Thyroid gland (tissue), 4 donors: ENCODE results near the gene GSG1L. TPM values are rescaled to one million over a fixed set of nuclear protein-coding genes. Genes with fewer than 3 reads are reported as not detected.

ENCODE experiments used
- DNase-seq, 2 donors: peaks; one replicate each; pipeline ENCODE4 v3.0.0-alpha.2; 2019
- H3K27ac ChIP-seq, 3 donors: fragments of 200-600 bp; sonication (generic); 1 replicate in 2 of 3; 2 replicates in 1 of 3; pipeline ENCODE4 v1.5.1; 2016 to 2019; ENCODE audit warnings: mild to moderate bottlenecking in 1 of 3, moderate library complexity in 1 of 3
- H3K27me3 ChIP-seq: fragments of 200-600 bp; sonication (generic); one replicate; pipeline ENCODE4 v1.5.1; 2019
- H3K36me3 ChIP-seq, 2 donors: fragments of 200-600 bp; sonication (generic); one replicate each; pipeline ENCODE4 v1.5.1; 2016 to 2019
- H3K4me1 ChIP-seq, 2 donors: fragments of 200-600 bp; sonication (generic); one replicate each; pipeline ENCODE4 v1.5.1; 2017 to 2019
- H3K4me3 ChIP-seq, 3 donors: fragments of 200-600 bp; sonication (generic); replicated peaks in 1 of 3; 1 replicate in 2 of 3; 2 replicates in 1 of 3; pipeline ENCODE4 v1.5.1; 2016; ENCODE audit warnings: mild to moderate bottlenecking in 1 of 3
- H3K9me3 ChIP-seq: fragments of 200-600 bp; sonication (generic); one replicate; pipeline ENCODE4 v1.5.1; 2017
- POLR2A ChIP-seq, 2 donors: fragments of 450-650 bp; IDR thresholded peaks; one replicate each; pipeline ENCODE4 v1.6.1; 2017; ENCODE audit warnings: antibody characterized with exemption in 2 of 2, mild to moderate bottlenecking in 2 of 2, moderate library complexity in 1 of 2
- WGBS, 2 donors: methylation state at CpG; one replicate each; pipeline ENCODE4 v1.1.5; 2017; 5-methylcytosine and 5-hydroxymethylcytosine counted together
- intact Hi-C: fragments of 100-400 bp; cut with DNase I; formaldehyde crosslinking; loops from one replicate; pipeline ENCODE4 v1.15.1; 2023
- total RNA-seq, 4 donors: library from RNA; depleted of rRNA; stranded (reverse); fragments of >200 nt; gene quantifications; one replicate each; pipeline ENCODE4 v1.2.3, GENCODE V29; 2016
- TF ChIP-seq, protein P1 (sequence below), 6 experiments: fragments of 200-600 bp in 3 of 6; fragments of 450-650 bp in 3 of 6; sonication (generic) in 3 of 6; IDR thresholded peaks; one replicate each; pipeline ENCODE4 v1.5.1; 2016 to 2019; ENCODE audit warnings: antibody characterized with exemption in 6 of 6, mild to moderate bottlenecking in 2 of 6, inconsistent platforms in 1 of 6, moderate library complexity in 1 of 6

GSG1L gene
- total RNA-seq, 4 donors from 2014 or later, result not detected

DNA sequence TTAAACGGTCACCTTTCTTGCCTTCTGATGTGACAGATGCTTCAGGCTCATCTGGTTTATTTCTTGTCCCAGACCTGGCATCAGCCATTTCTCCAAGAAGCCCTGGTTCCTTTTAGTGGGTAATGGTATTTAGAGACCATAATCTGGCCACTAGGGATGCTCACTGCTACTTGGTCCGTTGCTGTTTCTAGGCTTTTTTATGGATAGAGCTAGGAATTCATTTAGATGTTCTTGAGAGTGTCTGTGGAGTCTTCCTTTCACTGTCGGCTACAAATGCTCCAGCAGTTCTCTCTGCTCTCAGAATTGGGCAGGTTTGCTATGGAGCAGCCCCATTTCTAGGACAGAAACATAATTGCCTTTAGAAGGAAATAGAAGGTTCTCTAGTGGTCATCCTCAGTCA, 299.1 kb downstream of the GSG1L start:
- TF ChIP-seq, protein P1, sequence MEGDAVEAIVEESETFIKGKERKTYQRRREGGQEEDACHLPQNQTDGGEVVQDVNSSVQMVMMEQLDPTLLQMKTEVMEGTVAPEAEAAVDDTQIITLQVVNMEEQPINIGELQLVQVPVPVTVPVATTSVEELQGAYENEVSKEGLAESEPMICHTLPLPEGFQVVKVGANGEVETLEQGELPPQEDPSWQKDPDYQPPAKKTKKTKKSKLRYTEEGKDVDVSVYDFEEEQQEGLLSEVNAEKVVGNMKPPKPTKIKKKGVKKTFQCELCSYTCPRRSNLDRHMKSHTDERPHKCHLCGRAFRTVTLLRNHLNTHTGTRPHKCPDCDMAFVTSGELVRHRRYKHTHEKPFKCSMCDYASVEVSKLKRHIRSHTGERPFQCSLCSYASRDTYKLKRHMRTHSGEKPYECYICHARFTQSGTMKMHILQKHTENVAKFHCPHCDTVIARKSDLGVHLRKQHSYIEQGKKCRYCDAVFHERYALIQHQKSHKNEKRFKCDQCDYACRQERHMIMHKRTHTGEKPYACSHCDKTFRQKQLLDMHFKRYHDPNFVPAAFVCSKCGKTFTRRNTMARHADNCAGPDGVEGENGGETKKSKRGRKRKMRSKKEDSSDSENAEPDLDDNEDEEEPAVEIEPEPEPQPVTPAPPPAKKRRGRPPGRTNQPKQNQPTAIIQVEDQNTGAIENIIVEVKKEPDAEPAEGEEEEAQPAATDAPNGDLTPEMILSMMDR (IDR thresholded peaks at IDR 0.05), result no peak
- TF ChIP-seq POLR2A (IDR thresholded peaks at IDR 0.05), result no peak
- intact Hi-C loops, result no loop called here
- WGBS, 2 donors, result 63 to 87% methylated on average over 3 of the region's 3 CpGs

DNA sequence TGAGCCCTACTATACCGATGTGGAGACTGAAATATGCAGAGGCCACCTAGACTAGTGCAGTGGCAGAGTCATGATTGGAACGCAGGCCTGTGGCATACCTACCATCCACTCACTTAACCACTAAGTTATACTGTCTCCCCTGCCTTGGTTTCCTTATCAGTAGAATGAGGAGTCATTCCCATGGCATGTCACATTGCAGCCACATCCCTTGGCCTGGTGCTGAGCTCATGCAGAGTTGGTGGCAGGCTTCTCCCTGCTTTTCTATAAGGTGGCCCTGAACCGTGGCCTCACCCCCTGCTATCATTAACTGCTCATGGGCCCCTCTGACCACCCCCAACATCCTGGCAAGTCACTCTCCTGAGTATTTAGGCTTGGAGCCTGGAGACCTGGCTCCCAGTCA, 301.1 kb downstream of the GSG1L start:
- TF ChIP-seq, protein P1 (IDR thresholded peaks at IDR 0.05), result no peak
- TF ChIP-seq POLR2A (IDR thresholded peaks at IDR 0.05), result no peak
- H3K4me3 ChIP-seq, result no peak overlapping the region
- peaks cover 5 to 7% of the 10 kb centered on the region in 2 donors for H3K36me3 ChIP-seq
- WGBS, 2 donors, result 88 to 94% methylated on average over 3 of the region's 3 CpGs
- no peak for DNase-seq
- no peaks in the 10 kb centered on the region for H3K27me3 ChIP-seq
- peaks cover 10 to 17% of the 10 kb centered on the region in 2 donors for H3K4me1 ChIP-seq
- no peaks in the 10 kb centered on the region for H3K9me3 ChIP-seq
- H3K27ac ChIP-seq, result peak overlapping the region; percentile 46 to 62 (median 56)
- intact Hi-C loops, result no loop called here

More for the DNA sequence above, 299.1 kb downstream of the GSG1L start:
- no peaks in the 10 kb centered on the region for H3K9me3 ChIP-seq
- peaks cover 4 to 5% of the 10 kb centered on the region in 2 donors for H3K36me3 ChIP-seq
- peaks cover 10 to 26% of the 10 kb centered on the region in 2 donors for H3K4me1 ChIP-seq
- H3K4me3 ChIP-seq, result no peak overlapping the region
- no peak for DNase-seq
- no peaks in the 10 kb centered on the region for H3K27me3 ChIP-seq
- H3K27ac ChIP-seq, result no peak overlapping the region

DNA sequence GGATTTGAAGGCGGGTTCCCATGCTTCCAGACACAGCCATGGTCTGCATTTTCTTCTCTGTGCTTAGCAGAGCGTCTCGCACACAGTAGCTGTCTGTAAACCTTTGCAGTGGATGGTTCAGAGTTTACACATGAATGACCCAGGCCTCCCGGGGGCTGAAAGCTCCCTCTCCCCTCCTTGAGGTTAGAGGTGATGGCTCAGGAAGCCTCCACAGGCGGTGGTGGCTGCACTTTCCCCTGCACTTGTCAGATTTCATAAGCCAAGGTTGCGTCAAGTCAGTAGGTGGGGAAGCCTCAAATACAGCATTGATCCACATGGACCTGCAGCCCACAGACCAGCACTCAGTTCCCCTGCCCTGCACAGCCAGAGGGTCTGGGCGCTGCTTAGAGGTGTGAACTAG, 301.7 kb downstream of the GSG1L start:
- WGBS, 2 donors, result 50 to 83% methylated on average over 4 to 6 of the region's 7 CpGs
- TF ChIP-seq, protein P1 (IDR thresholded peaks at IDR 0.05), result no peak
- TF ChIP-seq POLR2A (IDR thresholded peaks at IDR 0.05), result no peak
- H3K9me3 ChIP-seq, result no peaks in the 10 kb centered on the region
- peaks cover 5 to 9% of the 10 kb centered on the region in 2 donors for H3K36me3 ChIP-seq
- intact Hi-C loops, result no loop called here
- H3K4me1 ChIP-seq, result peaks cover 10 to 17% of the 10 kb centered on the region in 2 donors
- H3K4me3 ChIP-seq, result no peak overlapping the region
- peak; percentile 61 to 76 for DNase-seq
- no peaks in the 10 kb centered on the region for H3K27me3 ChIP-seq
- peak overlapping the region in 2 of 3 donors; percentile 56 to 62 for H3K27ac ChIP-seq

DNA sequence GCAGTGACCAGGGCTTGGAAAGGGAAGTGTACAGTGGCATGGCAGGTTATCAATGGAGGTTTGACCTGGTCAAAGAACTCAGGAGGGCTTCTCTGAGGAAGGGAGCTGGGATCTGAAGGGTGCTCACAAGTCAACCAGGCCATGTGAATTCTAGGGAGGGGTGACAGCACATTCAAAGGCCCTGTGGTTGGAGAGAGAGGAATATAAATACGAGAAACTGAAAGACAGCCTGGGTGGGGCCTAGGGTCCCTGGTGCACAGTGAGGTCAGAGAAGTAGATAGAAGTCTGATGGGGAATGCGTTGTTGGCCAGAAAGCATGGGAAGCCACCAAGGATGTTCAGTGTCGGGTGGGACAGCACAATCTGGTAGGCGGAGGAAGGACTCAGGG, 302.7 kb downstream of the GSG1L start:
- H3K27me3 ChIP-seq, result no peaks in the 10 kb centered on the region
- H3K36me3 ChIP-seq, result peaks cover 0 to 9% of the 10 kb centered on the region in 2 donors
- H3K9me3 ChIP-seq, result no peaks in the 10 kb centered on the region
- no peak for TF ChIP-seq POLR2A (IDR thresholded peaks at IDR 0.05)
- TF ChIP-seq, protein P1 (IDR thresholded peaks at IDR 0.05), result no peak
- 79 to 99% methylated on average over 4 of the region's 4 CpGs for WGBS, 2 donors
- no peak overlapping the region for H3K4me3 ChIP-seq
- DNase-seq, result no peak
- intact Hi-C loops, result no loop called here
- H3K4me1 ChIP-seq, result peaks cover 10 to 17% of the 10 kb centered on the region in 2 donors
- H3K27ac ChIP-seq, result peak overlapping the region in 1 of 3 donors; percentile 62

DNA sequence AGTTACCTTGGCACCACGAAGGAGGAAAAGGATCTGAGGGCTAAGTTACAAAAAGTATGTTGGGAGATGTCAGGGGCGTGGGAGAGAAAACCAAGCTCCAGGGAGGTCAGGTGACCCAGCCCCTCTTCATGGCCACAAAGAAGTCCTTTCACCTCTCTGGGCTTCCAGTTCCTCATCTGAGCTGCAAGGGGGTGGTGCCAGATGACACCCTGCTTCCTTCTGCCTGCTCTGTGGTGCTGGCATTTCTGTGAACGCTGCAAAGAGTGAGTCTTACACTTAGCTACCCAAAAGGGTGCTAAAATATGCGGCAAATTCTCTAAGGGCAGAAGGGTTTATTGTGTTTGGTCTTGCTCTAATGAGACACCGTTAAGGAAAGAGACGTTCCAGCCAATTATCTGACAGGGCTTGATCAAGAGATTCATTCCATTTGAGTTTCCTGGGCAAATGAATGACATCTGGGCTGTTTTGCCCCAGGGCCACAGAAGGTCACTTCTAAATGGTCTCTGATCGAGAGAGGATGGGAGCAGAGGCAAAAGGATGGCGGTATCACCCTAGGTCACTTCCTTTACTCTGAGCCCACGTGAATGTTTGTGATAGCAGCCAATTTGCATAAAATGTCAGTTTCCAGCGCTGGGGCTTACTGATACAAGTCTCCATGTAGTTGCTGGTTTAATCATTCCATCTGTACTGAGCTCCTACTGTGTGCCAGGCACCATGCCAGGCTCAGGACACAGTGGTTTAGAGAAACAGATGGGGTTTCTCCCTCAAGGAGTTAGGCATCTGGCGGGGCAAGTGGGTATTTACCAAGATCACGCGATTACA, 303.3 kb downstream of the GSG1L start:
- WGBS, 2 donors, result 83 to 88% methylated on average over 13 of the region's 13 CpGs
- Histone ChIP-seq H3K36me3 (peaks cover 0 to 9% of the 10 kb centered on the region in 2 donors), H3K4me3 (no peak overlapping the region), H3K27ac (no peak overlapping the region), H3K4me1 (peaks cover 10 to 17% of the 10 kb centered on the region in 2 donors), H3K27me3 (no peaks in the 10 kb centered on the region), H3K9me3 (no peaks in the 10 kb centered on the region)
- TF ChIP-seq, protein P1 (IDR thresholded peaks at IDR 0.05), result no peak
- no peak for TF ChIP-seq POLR2A (IDR thresholded peaks at IDR 0.05)
- intact Hi-C loops, result no loop called here
- no peak for DNase-seq
